ENCODE measurements around the gene TMEM108. TPM values are rescaled to one million over a fixed set of nuclear protein-coding genes. Genes with fewer than 3 reads are reported as not detected.

The TMEM108 gene
- total and polyA plus RNA-seq, 2 of the 4 experiments (the other 2 are of a cell fraction) = 0.18 to 2.2 TPM

- H3K79me1 ChIP-seq (ENCODE audit: low read depth in 1 of 2, low read length in 2 of 2) = no peaks in the 10 kb centered on the region
- CTCF ChIA-PET = interaction anchor here (1.2 kb wide), 1 partner anchor 14 kb away, joined by 3 read pairs; no protein-coding TSS in a partner anchor
- H3K4me2 ChIP-seq (ENCODE audit: low read depth, low read length) = peak overlapping the region; percentile 62; the same call in 1 of the 2 replicates
- no peak overlapping the region for H2AK9ac ChIP-seq (replicated peaks; ENCODE audit: low read depth, low read length, poor library complexity)
- H2BK15ac ChIP-seq (ENCODE audit: low read depth, low read length) = no peak overlapping the region
- H4K8ac ChIP-seq (ENCODE audit: low read depth in 2 of 2, low read length in 2 of 2) = 0 out of 4 replicates have a peak overlapping the region, but pooled peaks of 1 of the 2 experiments have one; percentile 0
- no peak overlapping the region for H3K27ac ChIP-seq (ENCODE audit: insufficient read depth, low read length)
- H3K4me3 ChIP-seq (ENCODE audit: insufficient read depth, low read depth, low read length) = no peak overlapping the region
- dilution Hi-C loops (cut with HindIII; ENCODE audit: low sequenced_read_pairs, unreplicated experiment) (no loop called here), intact Hi-C loops (cut with micrococcal nuclease) (loop anchor here (5.0 kb wide), 1 partner anchor 546 kb away; no protein-coding TSS in a partner anchor), in situ Hi-C loops (cut with MboI; ENCODE audit: low sequenced_read_pairs) (loop anchor here (25.0 kb wide), 1 partner anchor 841 kb away; no protein-coding TSS in a partner anchor)
- no peak overlapping the region for H2BK20ac ChIP-seq (ENCODE audit: low read depth, low read length)
- peak overlapping the region; percentile 8; the same call in 1 of the 2 replicates for H4K5ac ChIP-seq (ENCODE audit: low read depth, low read length)
- H3K56ac ChIP-seq (ENCODE audit: extremely low read depth, insufficient read depth, low read length) = no peak overlapping the region; the same call in 1 of the 2 replicates
- no peaks in the 10 kb centered on the region for H3K36me3 ChIP-seq (ENCODE audit: control insufficient read depth, insufficient read depth, low read length)
- no TSS peak for BruUV-seq (replicated peaks)
- H4K91ac ChIP-seq (ENCODE audit: insufficient read depth, low read depth, low read length) = no peak overlapping the region
- no peak overlapping the region for H3K4ac ChIP-seq (ENCODE audit: low read depth, low read length)
- DNase-seq = peak; percentile 57
- ATAC-seq (ENCODE audit: low read depth) = peak; percentile 63
- H3K4me1 ChIP-seq (ENCODE audit: control insufficient read depth, insufficient read depth, low read length) = peaks cover 5% of the 10 kb centered on the region; the same call in 1 of the 2 replicates
- H2AFZ ChIP-seq (replicated peaks; ENCODE audit: low read length, poor library complexity) = no peak overlapping the region
- POLR2A ChIA-PET (ENCODE audit: unreplicated experiment) = no interaction called here
- no peak overlapping the region for H2AK5ac ChIP-seq (ENCODE audit: low read depth, low read length)
- WGBS, 2 experiments (ENCODE audit: extremely low coverage in 2 of 2, insufficient read length in 1 of 2) = no CpG with 5 or more reads among the region's 2 CpGs
- H4K20me1 ChIP-seq (ENCODE audit: insufficient read depth, low read length) = no peaks in the 10 kb centered on the region
- peak overlapping the region; percentile 46; the same call in 1 of the 2 replicates for H3K18ac ChIP-seq (ENCODE audit: low read depth, low read length)
- H3K23ac ChIP-seq (ENCODE audit: low read depth, low read length) = no peak overlapping the region
- peaks cover 4% of the 10 kb centered on the region; the same call in 1 of the 2 replicates for H3K9me1 ChIP-seq (ENCODE audit: insufficient read depth, low read length)
- no peak overlapping the region for H3K14ac ChIP-seq (replicated peaks; ENCODE audit: low read depth, low read length)
- H3K27me3 ChIP-seq (ENCODE audit: control insufficient read depth, insufficient read depth, low read length) = no peaks in the 10 kb centered on the region
- peak overlapping the region; percentile 21; the same call in 1 of the 2 replicates for H2BK120ac ChIP-seq (ENCODE audit: low read depth, low read length)
- H3K9ac ChIP-seq (ENCODE audit: low read depth, low read length) = no peak overlapping the region
- H3K9me3 ChIP-seq (ENCODE audit: control insufficient read depth, insufficient read depth, low read length) = no peaks in the 10 kb centered on the region
- no peak for TF ChIP-seq POLR2A (IDR thresholded peaks at IDR 0.05; ENCODE audit: low read depth, low read length)
- TF ChIP-seq CTCF (conservative IDR thresholded peaks at IDR 0.05; ENCODE audit: low read depth, low read length) = no peak
- TF ChIP-seq NFE2L2 (IDR thresholded peaks at IDR 0.05; ENCODE audit: low read depth, low read length) = no peak
- no peak for TF ChIP-seq MXI1 (IDR thresholded peaks at IDR 0.05; ENCODE audit: borderline replicate concordance, low read depth, low read length)
- TF ChIP-seq RCOR1 (IDR thresholded peaks at IDR 0.05; ENCODE audit: insufficient replicate concordance, low read length) = no peak
- TF ChIP-seq MAFK (IDR thresholded peaks at IDR 0.05; ENCODE audit: low read depth, low read length) = no peak
- TF ChIP-seq CEBPB (IDR thresholded peaks at IDR 0.05; ENCODE audit: low read depth, low read length) = no peak
- no peak for TF ChIP-seq SMC3 (IDR thresholded peaks at IDR 0.05; ENCODE audit: low read depth, low read length)
- no peak for TF ChIP-seq MAZ (IDR thresholded peaks at IDR 0.05; ENCODE audit: borderline replicate concordance, low read depth, low read length)
- no peak for TF ChIP-seq RAD21 (IDR thresholded peaks at IDR 0.05; ENCODE audit: low read length)
- no peak for TF ChIP-seq CHD1 (IDR thresholded peaks at IDR 0.05; ENCODE audit: low read depth, low read length)
- no peak for TF ChIP-seq USF2 (IDR thresholded peaks at IDR 0.05; ENCODE audit: low read depth, low read length)
- TF ChIP-seq FOS (IDR thresholded peaks at IDR 0.05; ENCODE audit: low read depth, low read length) = no peak
- no peak for TF ChIP-seq RFX5 (IDR thresholded peaks at IDR 0.05; ENCODE audit: low read depth, low read length)
- TF ChIP-seq ELK1 (IDR thresholded peaks at IDR 0.05; ENCODE audit: borderline replicate concordance, low read depth, low read length) = no peak
- no peak for TF ChIP-seq BHLHE40 (IDR thresholded peaks at IDR 0.05; ENCODE audit: low read depth, low read length)
- H2BK5ac ChIP-seq (ENCODE audit: low read depth, low read length, poor library complexity, severe bottlenecking) = no peak overlapping the region
Observed at GRCh38 chr3:133277813-133278212, 239.6 kb downstream of the TMEM108 start.
